Neural cell (in vitro differentiated cells): ENCODE measurements around the gene RGS3. TPM values are rescaled to one million over a fixed set of nuclear protein-coding genes. Genes with fewer than 3 reads are reported as not detected.

ENCODE experiments used
- H2AFZ ChIP-seq: fragments of 200-600, 300-800 bp; sonication (generic), shearing (Covaris generic); 2 replicates; pipeline ENCODE4 v1.6.0; 2014; ENCODE audit warnings: low read depth, mild to moderate bottlenecking, antibody characterized with exemption, low read length, moderate library complexity
- H3F3A ChIP-seq: fragments of 200-600 bp; shearing (Covaris generic); 2 replicates; pipeline ENCODE4 v1.6.1; 2016; ENCODE audit warnings: mild to moderate bottlenecking, moderate library complexity, mixed read lengths, antibody characterized with exemption, low read length; ENCODE audit not compliant: insufficient read depth, poor library complexity, severe bottlenecking
- H3K27ac ChIP-seq: fragments of 200-600, 300-800 bp; sonication (generic), shearing (Covaris generic); 2 replicates; pipeline ENCODE4 v1.5.1; 2014; ENCODE audit warnings: mild to moderate bottlenecking, low read length, moderate library complexity
- H3K27me3 ChIP-seq: fragments of 300-800, 200-600 bp; sonication (generic), shearing (Covaris generic); 2 replicates; pipeline ENCODE4 v1.6.0; 2014; ENCODE audit warnings: mild to moderate bottlenecking, low read depth, low read length, moderate library complexity; ENCODE audit not compliant: insufficient read depth
- H3K36me3 ChIP-seq: fragments of 300-800, 200-600 bp; sonication (generic), shearing (Covaris generic); 2 replicates; pipeline ENCODE4 v1.5.1; 2014; ENCODE audit warnings: mild to moderate bottlenecking, antibody characterized with exemption, low read length, moderate library complexity; ENCODE audit not compliant: insufficient read depth
- H3K4me2 ChIP-seq: fragments of 300-800, 200-600 bp; sonication (generic), shearing (Covaris generic); 2 replicates; pipeline ENCODE4 v1.6.0; 2014; ENCODE audit warnings: mild to moderate bottlenecking, low read length
- H3K4me3 ChIP-seq: fragments of 300-800, 200-600 bp; sonication (generic), shearing (Covaris generic); 2 replicates; pipeline ENCODE4 v1.5.1; 2014; ENCODE audit warnings: mild to moderate bottlenecking, low read length, moderate library complexity
- H3K79me2 ChIP-seq: fragments of 200-600 bp; shearing (Covaris generic); replicated peaks from 2 replicates; pipeline ENCODE4 v1.6.0; 2014; ENCODE audit warnings: mild to moderate bottlenecking, low read length, moderate library complexity; ENCODE audit not compliant: insufficient read depth
- H3K9ac ChIP-seq: fragments of 300-800, 200-600 bp; sonication (generic), shearing (Covaris generic); 2 replicates; pipeline ENCODE4 v1.6.1; 2016; ENCODE audit warnings: mild to moderate bottlenecking, low read length, mixed read lengths
- H3K9me2 ChIP-seq: fragments of 200-600 bp; shearing (Covaris generic); 2 replicates; pipeline ENCODE4 v1.6.1; 2016; ENCODE audit warnings: mild to moderate bottlenecking, low read length, mixed read lengths; ENCODE audit not compliant: insufficient read depth
- H3K9me3 ChIP-seq: fragments of 200-600, 300-800 bp; sonication (generic), shearing (Covaris generic); 2 replicates; pipeline ENCODE4 v1.6.1; 2016; ENCODE audit warnings: mild to moderate bottlenecking, mixed run types, low read length, moderate library complexity, mixed read lengths
- H4K20me1 ChIP-seq: fragments of 200-600 bp; shearing (Covaris generic); 2 replicates; pipeline ENCODE4 v1.6.1; 2016; ENCODE audit warnings: mild to moderate bottlenecking, mixed run types; ENCODE audit not compliant: insufficient read depth
- EP300 ChIP-seq: fragments of 450-650 bp; conservative IDR thresholded peaks from 2 replicates; pipeline ENCODE4 v1.6.1; 2014; ENCODE audit warnings: antibody characterized with exemption, mild to moderate bottlenecking, moderate library complexity; ENCODE audit not compliant: poor library complexity, severe bottlenecking
- EZH2 ChIP-seq: fragments of 200-600, 300-800 bp; shearing (Covaris generic), sonication (generic); IDR thresholded peaks from 2 replicates; pipeline ENCODE4 v1.6.1; 2014; ENCODE audit warnings: antibody characterized with exemption, low read length, borderline replicate concordance, mild to moderate bottlenecking; ENCODE audit not compliant: insufficient read depth, poor library complexity, severe bottlenecking
- MXI1 ChIP-seq: fragments of 450-650 bp; conservative IDR thresholded peaks from 2 replicates; pipeline ENCODE4 v1.6.1; 2014; ENCODE audit warnings: antibody characterized with exemption, mild to moderate bottlenecking; ENCODE audit not compliant: poor library complexity, severe bottlenecking
- POLR2AphosphoS5 ChIP-seq: IDR thresholded peaks from 2 replicates; pipeline ENCODE4 v1.6.1; 2012
- RAD21 ChIP-seq: fragments of 450-650 bp; conservative IDR thresholded peaks from 2 replicates; pipeline ENCODE4 v1.6.1; 2014; ENCODE audit warnings: antibody characterized with exemption, mild to moderate bottlenecking, moderate library complexity
- REST ChIP-seq: IDR thresholded peaks from 2 replicates; pipeline ENCODE4 v1.6.1; 2012; ENCODE audit warnings: borderline replicate concordance
- SMC3 ChIP-seq: fragments of 450-650 bp; conservative IDR thresholded peaks from 2 replicates; pipeline ENCODE4 v1.6.1; 2014; ENCODE audit warnings: antibody characterized with exemption, mild to moderate bottlenecking, moderate library complexity; ENCODE audit not compliant: poor library complexity
- TAF1 ChIP-seq: IDR thresholded peaks from 2 replicates; pipeline ENCODE4 v1.6.1; 2012; ENCODE audit warnings: low read depth
- polyA plus RNA-seq: library from polyadenylated mRNA; depleted of rRNA; stranded (reverse); fragments of >200 nt; gene quantifications from 2 replicates; pipeline ENCODE4 v1.2.3, GENCODE V29; 2014
- TF ChIP-seq, protein P1 (sequence below): fragments of 450-650 bp; IDR thresholded peaks from 2 replicates; pipeline ENCODE4 v1.5.1; 2014; ENCODE audit warnings: antibody characterized with exemption, mild to moderate bottlenecking, moderate library complexity; ENCODE audit not compliant: poor library complexity, severe bottlenecking

The RGS3 gene
- polyA plus RNA-seq, 1 donor from 2014 or later, result 25.3 TPM

- no peak overlapping the region for H3K4me3 ChIP-seq
- no peaks in the 10 kb centered on the region for H3K9me3 ChIP-seq
- no peak overlapping the region for H3K27ac ChIP-seq
- no peaks in the 10 kb centered on the region for H3F3A ChIP-seq
- H3K36me3 ChIP-seq, result no peaks in the 10 kb centered on the region
- H3K79me2 ChIP-seq, result no peaks in the 10 kb centered on the region
- H2AFZ ChIP-seq, result no peak overlapping the region
- TF ChIP-seq EZH2 (no peak), TAF1 (no peak), POLR2AphosphoS5 (no peak), SMC3 (no peak), MXI1 (no peak), EP300 (no peak), REST (no peak), RAD21 (no peak)
- TF ChIP-seq, protein P1, sequence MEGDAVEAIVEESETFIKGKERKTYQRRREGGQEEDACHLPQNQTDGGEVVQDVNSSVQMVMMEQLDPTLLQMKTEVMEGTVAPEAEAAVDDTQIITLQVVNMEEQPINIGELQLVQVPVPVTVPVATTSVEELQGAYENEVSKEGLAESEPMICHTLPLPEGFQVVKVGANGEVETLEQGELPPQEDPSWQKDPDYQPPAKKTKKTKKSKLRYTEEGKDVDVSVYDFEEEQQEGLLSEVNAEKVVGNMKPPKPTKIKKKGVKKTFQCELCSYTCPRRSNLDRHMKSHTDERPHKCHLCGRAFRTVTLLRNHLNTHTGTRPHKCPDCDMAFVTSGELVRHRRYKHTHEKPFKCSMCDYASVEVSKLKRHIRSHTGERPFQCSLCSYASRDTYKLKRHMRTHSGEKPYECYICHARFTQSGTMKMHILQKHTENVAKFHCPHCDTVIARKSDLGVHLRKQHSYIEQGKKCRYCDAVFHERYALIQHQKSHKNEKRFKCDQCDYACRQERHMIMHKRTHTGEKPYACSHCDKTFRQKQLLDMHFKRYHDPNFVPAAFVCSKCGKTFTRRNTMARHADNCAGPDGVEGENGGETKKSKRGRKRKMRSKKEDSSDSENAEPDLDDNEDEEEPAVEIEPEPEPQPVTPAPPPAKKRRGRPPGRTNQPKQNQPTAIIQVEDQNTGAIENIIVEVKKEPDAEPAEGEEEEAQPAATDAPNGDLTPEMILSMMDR, result no peak
- no peaks in the 10 kb centered on the region for H3K27me3 ChIP-seq
- no peak overlapping the region for H3K9ac ChIP-seq
- no peak overlapping the region for H3K4me2 ChIP-seq
- no peaks in the 10 kb centered on the region for H4K20me1 ChIP-seq
- H3K9me2 ChIP-seq, result no peaks in the 10 kb centered on the region
Observed at GRCh38 chr9:113536483-113537228, 73.1 kb downstream of the RGS3 start.

- Histone ChIP-seq H4K20me1 (no peaks in the 10 kb centered on the region), H3K4me2 (no peak overlapping the region), H2AFZ (no peak overlapping the region), H3K27ac (no peak overlapping the region), H3K4me3 (no peak overlapping the region), H3F3A (no peaks in the 10 kb centered on the region), H3K9me3 (no peaks in the 10 kb centered on the region), H3K27me3 (no peaks in the 10 kb centered on the region), H3K36me3 (no peaks in the 10 kb centered on the region), H3K9ac (no peak overlapping the region), H3K79me2 (no peaks in the 10 kb centered on the region), H3K9me2 (no peaks in the 10 kb centered on the region)
- no peak for TF ChIP-seq SMC3
- no peak for TF ChIP-seq EZH2
- TF ChIP-seq POLR2AphosphoS5, result no peak
- no peak for TF ChIP-seq EP300
- no peak for TF ChIP-seq TAF1
- TF ChIP-seq MXI1, result no peak
- TF ChIP-seq, protein P1, result no peak
- TF ChIP-seq RAD21, result no peak
- no peak for TF ChIP-seq REST
Observed at GRCh38 chr9:113537229-113537810, 73.8 kb downstream of the RGS3 start.
